ENCODE measurements around the gene FLCN.

The FLCN gene

DNA sequence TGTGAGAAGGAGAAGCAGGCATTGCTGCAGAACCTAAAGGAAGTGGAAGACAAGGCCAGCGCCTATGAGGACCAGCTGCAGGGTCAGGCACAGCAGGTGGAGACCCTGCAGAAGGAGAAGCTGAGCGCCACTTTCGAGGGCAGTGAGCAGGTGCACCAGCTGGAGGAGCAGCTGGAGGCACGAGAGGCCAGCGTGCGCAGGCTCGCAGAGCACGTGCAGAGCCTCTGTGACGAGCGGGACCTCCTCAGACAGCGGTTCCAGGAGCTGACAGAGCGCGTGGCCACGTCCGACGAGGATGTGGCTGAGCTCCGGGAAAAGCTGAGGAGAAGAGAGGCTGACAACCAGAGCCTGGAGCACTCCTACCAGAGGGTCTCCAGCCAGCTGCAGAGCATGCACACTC lies 72.3 kb downstream of the FLCN start:
- DNase-seq = no peak
- H2AFZ ChIP-seq (ENCODE audit: low read length) = no peak overlapping the region
- no peak overlapping the region for H3K4me2 ChIP-seq (ENCODE audit: low read depth, low read length)
- TF ChIP-seq, protein P1, sequence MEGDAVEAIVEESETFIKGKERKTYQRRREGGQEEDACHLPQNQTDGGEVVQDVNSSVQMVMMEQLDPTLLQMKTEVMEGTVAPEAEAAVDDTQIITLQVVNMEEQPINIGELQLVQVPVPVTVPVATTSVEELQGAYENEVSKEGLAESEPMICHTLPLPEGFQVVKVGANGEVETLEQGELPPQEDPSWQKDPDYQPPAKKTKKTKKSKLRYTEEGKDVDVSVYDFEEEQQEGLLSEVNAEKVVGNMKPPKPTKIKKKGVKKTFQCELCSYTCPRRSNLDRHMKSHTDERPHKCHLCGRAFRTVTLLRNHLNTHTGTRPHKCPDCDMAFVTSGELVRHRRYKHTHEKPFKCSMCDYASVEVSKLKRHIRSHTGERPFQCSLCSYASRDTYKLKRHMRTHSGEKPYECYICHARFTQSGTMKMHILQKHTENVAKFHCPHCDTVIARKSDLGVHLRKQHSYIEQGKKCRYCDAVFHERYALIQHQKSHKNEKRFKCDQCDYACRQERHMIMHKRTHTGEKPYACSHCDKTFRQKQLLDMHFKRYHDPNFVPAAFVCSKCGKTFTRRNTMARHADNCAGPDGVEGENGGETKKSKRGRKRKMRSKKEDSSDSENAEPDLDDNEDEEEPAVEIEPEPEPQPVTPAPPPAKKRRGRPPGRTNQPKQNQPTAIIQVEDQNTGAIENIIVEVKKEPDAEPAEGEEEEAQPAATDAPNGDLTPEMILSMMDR (IDR thresholded peaks at IDR 0.05; ENCODE audit: low read length) = no peak
- TF ChIP-seq EZH2 (optimal IDR thresholded peaks at IDR 0.05; ENCODE audit: low read depth, low read length) = no peak
- TF ChIP-seq EZH2phosphoT487 (IDR thresholded peaks at IDR 0.05; ENCODE audit: low read length) = no peak
- no peaks in the 10 kb centered on the region for H3F3A ChIP-seq (ENCODE audit: insufficient read depth, low read length)
- H3K9ac ChIP-seq (ENCODE audit: low read length) = no peak overlapping the region
- no peak overlapping the region for H3K27ac ChIP-seq (ENCODE audit: low read length)
- no peaks in the 10 kb centered on the region; the same call in 1 of the 2 replicates for H3K36me3 ChIP-seq (replicated peaks; ENCODE audit: insufficient read depth, low read length)
- H3K9me2 ChIP-seq (replicated peaks; ENCODE audit: insufficient read depth, low read length) = no peaks in the 10 kb centered on the region
- H3K79me2 ChIP-seq (ENCODE audit: low read length) = no peaks in the 10 kb centered on the region
- H3K4me3 ChIP-seq (ENCODE audit: low read length) = no peak overlapping the region
- H3K27me3 ChIP-seq (replicated peaks; ENCODE audit: insufficient read depth, low read length) = no peaks in the 10 kb centered on the region
- no peaks in the 10 kb centered on the region for H4K20me1 ChIP-seq (ENCODE audit: insufficient read depth, low read length)
- H3K4me1 ChIP-seq (ENCODE audit: low read length) = no peaks in the 10 kb centered on the region
- no peaks in the 10 kb centered on the region for H3K9me3 ChIP-seq (replicated peaks; ENCODE audit: insufficient read depth, low read length)

DNA sequence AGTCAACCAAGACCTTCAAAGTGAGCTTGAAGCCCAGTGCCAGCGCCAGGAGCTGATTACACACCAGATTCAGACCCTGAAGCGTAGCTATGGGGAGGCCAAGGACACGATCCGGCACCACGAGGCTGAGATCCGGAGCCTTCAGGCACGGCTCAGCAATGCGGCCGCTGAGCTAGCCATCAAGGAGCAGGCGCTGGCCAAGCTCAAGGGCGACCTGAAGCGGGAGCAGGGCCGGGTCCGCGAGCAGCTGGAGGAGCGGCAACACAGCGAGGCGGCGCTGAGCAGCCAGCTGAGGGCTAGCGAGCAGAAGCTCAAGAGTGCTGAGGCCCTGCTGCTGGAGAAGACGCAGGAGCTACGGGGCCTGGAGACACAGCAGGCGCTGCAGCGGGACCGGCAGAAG lies 72.8 kb downstream of the FLCN start:
- Histone ChIP-seq H3K9me3 (replicated peaks; ENCODE audit: insufficient read depth, low read length) (no peaks in the 10 kb centered on the region), H2AFZ (ENCODE audit: low read length) (no peak overlapping the region), H3F3A (ENCODE audit: insufficient read depth, low read length) (no peaks in the 10 kb centered on the region), H3K9me2 (replicated peaks; ENCODE audit: insufficient read depth, low read length) (no peaks in the 10 kb centered on the region), H3K27me3 (replicated peaks; ENCODE audit: insufficient read depth, low read length) (no peaks in the 10 kb centered on the region), H3K4me3 (ENCODE audit: low read length) (no peak overlapping the region), H3K4me1 (ENCODE audit: low read length) (no peaks in the 10 kb centered on the region), H3K4me2 (ENCODE audit: low read depth, low read length) (no peak overlapping the region), H3K79me2 (ENCODE audit: low read length) (no peaks in the 10 kb centered on the region), H3K27ac (ENCODE audit: low read length) (no peak overlapping the region), H3K36me3 (replicated peaks; ENCODE audit: insufficient read depth, low read length) (no peaks in the 10 kb centered on the region; the same call in 1 of the 2 replicates), H4K20me1 (ENCODE audit: insufficient read depth, low read length) (no peaks in the 10 kb centered on the region), H3K9ac (ENCODE audit: low read length) (no peak overlapping the region)
- DNase-seq = no peak
- TF ChIP-seq, protein P1 (IDR thresholded peaks at IDR 0.05; ENCODE audit: low read length) = no peak
- TF ChIP-seq EZH2phosphoT487 (IDR thresholded peaks at IDR 0.05; ENCODE audit: low read length) (no peak), EZH2 (optimal IDR thresholded peaks at IDR 0.05; ENCODE audit: low read depth, low read length) (no peak)

Data from MM.1S (cell line).